AG09309 (cell line): ENCODE results near the gene TSC22D3.

Experiments used
- DNase-seq: peaks from one replicate; pipeline ENCODE4 v3.0.0-alpha.2; 2010; ENCODE audit warnings: low read depth
- H3K4me3 ChIP-seq: 2 replicates; pipeline ENCODE4 v1.5.1; 2011; ENCODE audit warnings: mild to moderate bottlenecking, low read depth, low read length, moderate library complexity; ENCODE audit not compliant: control insufficient read depth
- TF ChIP-seq, protein P1 (sequence below): IDR thresholded peaks from 2 replicates; pipeline ENCODE4 v1.5.1; 2011; ENCODE audit warnings: mild to moderate bottlenecking, low read depth, low read length, inconsistent platforms; ENCODE audit not compliant: insufficient read depth, control insufficient read depth; ENCODE audit errors: missing control alignments

The TSC22D3 gene

DNA sequence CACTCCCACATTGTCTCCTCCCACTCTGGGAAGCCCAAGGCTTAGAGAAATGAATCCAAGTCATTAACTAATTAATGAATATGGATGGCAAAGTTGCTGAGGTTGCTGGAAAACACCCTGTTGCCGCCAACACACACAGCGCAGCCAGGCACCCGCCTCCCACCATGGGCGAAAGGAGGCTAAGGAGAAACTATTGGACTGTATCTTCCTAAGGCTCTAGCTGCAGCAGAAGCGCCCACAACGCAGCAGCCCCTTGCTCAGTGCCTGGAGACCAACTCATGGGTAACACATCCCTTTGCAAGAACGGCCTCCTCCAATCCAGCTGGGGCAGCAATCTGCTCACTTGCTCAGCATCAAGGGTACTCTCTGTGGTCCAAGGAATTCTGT is 34.2 kb downstream of the TSC22D3 start:
- TF ChIP-seq, protein P1, sequence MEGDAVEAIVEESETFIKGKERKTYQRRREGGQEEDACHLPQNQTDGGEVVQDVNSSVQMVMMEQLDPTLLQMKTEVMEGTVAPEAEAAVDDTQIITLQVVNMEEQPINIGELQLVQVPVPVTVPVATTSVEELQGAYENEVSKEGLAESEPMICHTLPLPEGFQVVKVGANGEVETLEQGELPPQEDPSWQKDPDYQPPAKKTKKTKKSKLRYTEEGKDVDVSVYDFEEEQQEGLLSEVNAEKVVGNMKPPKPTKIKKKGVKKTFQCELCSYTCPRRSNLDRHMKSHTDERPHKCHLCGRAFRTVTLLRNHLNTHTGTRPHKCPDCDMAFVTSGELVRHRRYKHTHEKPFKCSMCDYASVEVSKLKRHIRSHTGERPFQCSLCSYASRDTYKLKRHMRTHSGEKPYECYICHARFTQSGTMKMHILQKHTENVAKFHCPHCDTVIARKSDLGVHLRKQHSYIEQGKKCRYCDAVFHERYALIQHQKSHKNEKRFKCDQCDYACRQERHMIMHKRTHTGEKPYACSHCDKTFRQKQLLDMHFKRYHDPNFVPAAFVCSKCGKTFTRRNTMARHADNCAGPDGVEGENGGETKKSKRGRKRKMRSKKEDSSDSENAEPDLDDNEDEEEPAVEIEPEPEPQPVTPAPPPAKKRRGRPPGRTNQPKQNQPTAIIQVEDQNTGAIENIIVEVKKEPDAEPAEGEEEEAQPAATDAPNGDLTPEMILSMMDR: no peak
- DNase-seq: no peak
- H3K4me3 ChIP-seq: no peak overlapping the region

DNA sequence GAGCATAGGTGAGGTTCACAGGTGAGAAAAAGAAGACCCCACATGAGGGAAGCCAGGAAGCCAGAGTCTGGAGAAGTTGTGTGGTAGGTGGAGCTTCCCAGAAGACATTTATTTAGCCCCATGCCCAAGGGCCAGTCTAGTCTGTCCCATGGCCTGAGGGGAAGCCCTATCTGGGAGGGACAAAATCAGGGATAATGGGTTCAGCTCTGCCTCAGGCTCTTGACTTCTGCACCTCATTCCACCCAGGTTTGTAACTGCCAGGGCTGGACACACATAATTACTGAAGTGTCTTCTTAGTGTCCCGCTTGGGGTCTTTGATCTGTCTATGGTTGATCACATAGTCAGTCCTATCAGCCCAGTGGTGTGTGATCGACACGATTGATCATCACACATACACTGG is 36.0 kb downstream of the TSC22D3 start:
- no peak overlapping the region for H3K4me3 ChIP-seq
- TF ChIP-seq, protein P1: no peak
- no peak for DNase-seq

DNA sequence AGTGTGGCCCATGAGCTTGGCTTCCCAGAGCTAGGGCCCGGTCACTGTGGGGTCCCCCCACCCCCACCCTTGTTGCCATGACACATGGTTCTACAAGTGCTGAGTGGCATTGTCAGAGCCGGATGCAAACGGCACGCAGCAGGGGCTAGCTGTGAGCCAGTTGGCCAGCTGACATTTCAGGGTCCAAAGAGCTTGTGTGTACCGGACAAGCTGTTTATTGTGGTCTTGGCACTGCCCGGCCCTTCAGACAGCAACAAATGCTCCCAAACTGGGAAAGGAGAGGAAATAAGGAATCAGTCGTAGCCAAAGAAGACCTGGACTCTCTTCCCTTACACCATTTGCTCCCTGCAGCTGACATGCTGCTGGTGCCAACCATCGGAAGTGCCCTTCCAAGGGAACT is 36.8 kb downstream of the TSC22D3 start:
- no peak overlapping the region for H3K4me3 ChIP-seq
- TF ChIP-seq, protein P1: no peak
- DNase-seq: no peak

DNA sequence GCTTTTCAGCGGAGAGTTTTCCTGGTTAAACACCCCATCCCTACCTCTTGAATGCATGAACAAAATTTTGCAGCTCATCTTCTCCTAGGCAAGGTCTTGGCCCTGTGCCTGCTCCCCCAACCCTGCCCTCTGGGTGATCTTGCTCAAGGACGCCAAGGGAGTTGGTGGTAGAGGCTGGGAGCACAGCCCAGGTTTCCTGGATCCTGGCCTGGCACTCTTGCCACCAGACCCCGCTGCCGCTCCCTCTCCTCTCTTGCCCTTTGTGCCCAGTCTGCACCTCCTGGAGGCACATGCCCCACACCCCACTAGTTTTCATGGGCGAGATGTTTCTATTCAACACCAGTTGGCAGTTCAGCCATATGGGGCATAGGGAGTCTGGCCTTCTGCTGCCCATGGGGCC is 37.3 kb downstream of the TSC22D3 start:
- TF ChIP-seq, protein P1: no peak
- H3K4me3 ChIP-seq: no peak overlapping the region
- DNase-seq: no peak

DNA sequence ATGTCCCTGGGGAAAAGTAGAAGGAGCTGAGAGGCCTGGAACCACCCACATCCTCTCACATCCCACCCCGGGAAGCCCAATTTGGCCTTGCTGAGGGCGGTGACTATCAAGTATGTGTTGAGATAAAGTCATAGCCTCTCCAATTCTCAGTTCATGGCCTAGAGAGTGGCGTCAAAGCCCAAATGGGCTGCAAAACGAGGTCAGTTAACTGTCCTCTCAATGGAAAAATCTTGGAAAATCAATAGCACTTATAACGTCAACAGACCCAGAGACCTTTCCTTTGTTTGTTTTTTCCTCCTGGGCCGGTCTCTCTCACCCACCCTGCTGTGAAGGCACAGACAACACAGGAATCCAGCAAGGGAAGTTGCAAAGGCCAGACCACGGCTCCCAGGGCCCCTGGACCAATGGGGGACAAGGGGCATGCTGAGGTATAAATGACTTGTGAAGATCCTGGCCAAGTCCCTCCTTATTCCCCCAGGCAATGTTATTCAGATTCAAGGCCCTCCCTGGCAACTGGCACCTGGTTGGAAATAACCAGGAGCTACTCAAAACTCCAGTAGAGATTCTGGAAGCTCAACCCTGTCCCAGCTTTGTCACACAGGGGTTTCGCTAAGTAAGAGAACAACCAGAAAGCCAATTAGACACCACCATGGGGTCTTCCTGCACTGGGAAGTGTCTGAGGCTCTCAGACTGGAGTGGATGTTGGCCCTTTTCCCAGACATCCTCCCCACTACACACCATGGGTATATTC is 38.6 kb downstream of the TSC22D3 start:
- TF ChIP-seq, protein P1: no peak
- DNase-seq: no peak
- no peak overlapping the region for H3K4me3 ChIP-seq

DNA sequence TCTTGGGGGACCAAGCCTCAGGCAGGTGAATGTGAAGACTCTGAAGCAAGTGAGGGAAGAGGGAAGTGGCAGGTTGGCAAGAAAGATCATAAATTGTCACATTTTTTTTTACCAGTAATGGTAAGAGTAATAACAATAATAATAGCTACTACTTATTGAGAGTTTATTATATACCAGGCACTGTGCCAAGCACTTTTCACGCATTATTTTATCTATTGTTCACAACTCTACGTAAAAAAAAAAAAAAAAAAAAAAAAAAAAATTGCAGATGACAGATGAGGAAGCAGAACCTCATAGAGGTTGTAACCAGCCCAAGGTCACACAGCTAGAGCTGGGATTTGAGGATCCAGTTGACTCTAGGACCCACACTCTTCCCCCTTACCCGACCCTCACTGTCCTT is 40.9 kb downstream of the TSC22D3 start:
- TF ChIP-seq, protein P1: no peak
- H3K4me3 ChIP-seq: no peak overlapping the region
- DNase-seq: no peak
